ENCODE results near the gene CCDC15.
"Not testable (repeated sequence)": the region's sequence is repeated elsewhere in the genome, so short reads cannot be mapped to it uniquely, and the experiment has no call there.

Gene CCDC15

DNA sequence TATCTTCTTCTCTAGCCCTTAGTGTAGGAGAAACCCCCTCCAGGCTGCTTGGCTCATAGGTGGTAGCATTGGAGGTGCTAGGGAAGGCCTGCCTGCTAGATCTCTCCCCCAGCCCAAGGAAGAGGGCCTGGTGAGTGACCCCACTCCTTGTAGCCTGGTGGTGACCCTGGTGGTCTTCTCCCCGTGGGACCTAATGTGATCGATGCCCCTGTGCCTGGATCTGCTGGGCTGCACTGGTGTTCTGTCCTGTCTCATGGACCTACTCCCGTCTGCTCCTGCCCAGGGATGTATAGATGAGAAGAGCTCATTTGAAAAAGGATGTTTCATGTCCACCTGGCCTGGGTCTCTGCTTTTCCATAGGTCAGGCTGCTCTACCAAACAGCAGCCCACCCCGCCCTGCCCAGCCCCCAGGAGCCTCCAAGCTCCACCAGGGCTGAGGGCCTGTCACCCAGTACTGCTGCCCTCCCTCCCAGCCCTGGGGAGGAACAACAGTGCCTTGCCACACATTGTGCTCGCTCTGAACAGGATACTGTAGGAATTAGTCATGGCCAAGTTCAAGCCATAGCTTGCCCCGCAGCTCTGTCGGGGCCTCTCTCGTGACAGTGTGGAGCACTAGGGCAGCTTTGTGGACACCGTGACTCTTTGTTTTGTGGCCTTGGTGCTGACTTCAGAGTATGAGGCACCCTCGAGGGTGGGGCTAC lies 128.8 kb downstream of the CCDC15 start:
- no peak for DNase-seq

DNA sequence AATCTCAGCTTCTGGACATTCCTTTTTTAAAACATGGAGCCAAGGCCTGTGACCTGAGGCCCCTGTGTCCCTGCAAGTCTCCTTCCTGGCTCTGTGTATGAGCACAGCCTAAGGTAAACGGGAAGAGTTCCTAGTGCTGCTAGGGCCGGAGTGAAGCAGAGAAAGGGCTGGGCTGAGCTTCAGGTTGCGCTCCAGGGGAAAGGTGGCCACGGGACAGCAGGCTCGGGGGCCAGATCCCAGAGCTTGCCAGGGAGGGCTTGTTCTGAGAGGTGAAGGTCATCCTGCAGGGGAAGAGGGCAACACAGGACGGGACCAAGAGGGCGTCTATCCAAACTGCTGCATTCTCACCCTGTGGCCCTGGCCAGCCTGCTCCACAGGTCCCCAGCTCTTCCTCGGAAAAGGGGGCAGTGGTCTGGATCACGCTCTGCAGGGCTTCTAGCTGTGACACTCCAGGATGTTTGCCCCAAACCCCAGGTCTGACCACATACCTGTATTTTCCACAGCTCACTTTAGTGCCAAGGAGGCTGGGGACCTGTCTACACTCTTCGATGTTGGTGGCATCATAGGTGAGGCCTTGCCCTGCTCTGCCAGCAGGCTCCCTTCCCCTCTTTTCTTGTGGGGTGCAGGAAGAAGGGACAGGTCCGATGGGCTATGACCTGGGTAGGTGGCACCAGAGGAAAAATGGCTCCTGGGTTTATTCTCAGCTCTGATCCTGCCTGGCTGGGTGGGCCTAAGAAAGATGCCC lies 129.5 kb downstream of the CCDC15 start:
- DNase-seq = no peak

DNA sequence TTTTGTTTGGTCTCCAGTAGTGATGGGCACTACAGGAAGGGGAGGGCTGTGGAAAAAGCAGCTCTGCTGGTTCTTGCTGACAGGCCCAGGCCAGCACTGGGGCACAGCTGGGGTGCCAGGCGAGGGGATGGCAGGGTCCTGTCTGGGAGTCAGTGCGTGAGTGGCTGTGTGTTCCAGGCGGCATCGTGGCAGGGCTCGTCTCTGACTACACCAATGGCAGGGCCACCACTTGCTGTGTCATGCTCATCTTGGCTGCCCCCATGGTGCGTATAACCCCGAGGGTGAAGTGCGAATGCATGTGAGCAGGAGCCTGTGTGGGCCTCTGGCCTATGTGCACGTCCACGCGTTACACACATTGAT lies 130.0 kb downstream of the CCDC15 start:
- no peak for DNase-seq

DNA sequence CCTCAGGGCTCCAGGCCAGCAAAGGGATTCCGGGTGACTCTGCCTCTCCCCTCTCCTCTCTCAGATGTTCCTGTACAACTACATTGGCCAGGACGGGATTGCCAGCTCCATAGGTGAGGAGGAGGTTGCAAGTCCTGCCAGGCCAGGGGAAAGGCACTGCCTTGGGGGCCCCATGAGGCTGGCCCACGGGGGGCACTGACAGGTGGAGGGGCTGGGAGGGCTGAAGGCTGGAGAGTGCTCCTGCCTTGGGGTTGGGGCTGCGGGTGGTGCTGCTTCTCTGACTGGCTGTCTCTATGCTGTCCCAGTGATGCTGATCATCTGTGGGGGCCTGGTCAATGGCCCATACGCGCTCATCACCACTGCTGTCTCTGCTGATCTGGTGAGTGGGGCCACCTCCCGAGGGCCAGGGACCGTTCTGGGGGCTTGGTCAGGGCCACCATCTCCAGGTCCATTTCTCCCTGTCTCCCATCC lies 130.8 kb downstream of the CCDC15 start:
- no peak for DNase-seq

DNA sequence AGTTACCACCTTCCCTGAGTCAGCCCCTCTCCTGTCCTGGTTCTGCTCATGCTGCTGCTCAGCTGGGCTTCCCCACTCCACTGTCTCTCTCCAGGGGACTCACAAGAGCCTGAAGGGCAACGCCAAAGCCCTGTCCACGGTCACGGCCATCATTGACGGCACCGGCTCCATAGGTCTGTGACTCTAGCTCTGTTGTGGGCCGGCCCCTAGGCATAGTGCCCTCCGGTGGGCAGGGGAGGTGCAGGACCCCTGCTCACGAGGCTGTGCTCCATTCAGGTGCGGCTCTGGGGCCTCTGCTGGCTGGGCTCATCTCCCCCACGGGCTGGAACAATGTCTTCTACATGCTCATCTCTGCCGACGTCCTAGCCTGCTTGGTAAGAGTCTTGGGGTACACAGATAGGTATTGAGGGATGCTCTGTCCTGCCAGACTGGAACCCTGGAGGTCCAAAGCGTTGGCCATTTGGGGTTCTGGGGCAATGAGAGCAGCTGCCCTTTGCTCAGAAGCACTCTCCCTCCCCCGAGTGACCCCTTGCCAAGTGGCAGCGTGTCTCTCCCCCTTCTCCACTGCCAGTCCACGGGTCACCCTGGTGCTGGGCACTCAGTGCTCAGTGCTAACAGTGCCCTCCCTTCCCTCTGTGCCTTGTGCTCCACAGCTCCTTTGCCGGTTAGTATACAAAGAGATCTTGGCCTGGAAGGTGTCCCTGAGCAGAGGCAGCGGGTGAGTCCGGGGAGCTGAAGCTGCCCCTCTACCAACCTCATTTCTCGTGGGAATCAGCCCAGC lies 131.5 kb downstream of the CCDC15 start:
- no peak for DNase-seq

DNA sequence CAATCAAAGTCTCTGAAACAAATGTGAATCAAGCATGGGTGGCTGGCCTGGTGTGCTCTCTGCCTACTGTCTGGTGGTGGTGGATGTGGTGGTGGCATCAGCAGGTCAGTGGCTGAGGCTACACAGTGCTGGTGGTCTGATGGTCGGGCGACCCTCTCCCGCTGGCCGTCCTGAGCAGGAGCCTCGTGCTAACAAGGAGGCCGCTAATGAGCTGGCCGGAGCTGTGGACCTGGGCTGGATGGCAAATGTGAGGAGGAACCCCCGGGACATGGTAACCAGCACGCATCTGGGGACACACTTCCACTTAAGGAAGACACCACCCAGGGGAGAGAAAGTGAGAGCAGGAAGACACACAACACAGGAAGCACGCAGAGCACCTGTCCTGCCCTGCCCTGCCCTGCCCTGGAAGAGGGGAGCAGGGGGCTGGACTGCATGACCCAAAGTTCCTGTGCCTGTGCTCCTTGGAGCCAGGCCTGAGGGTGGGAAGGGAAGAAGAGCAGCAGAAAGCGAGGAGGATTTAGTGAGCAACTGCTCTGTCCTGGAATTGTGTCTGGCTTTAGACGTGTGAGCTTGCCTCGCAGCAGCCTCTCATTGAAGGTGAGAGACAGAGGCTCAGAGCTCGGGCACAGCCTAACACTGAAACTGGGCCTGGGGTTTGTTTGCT lies 132.8 kb downstream of the CCDC15 start:
- DNase-seq = no peak

DNA sequence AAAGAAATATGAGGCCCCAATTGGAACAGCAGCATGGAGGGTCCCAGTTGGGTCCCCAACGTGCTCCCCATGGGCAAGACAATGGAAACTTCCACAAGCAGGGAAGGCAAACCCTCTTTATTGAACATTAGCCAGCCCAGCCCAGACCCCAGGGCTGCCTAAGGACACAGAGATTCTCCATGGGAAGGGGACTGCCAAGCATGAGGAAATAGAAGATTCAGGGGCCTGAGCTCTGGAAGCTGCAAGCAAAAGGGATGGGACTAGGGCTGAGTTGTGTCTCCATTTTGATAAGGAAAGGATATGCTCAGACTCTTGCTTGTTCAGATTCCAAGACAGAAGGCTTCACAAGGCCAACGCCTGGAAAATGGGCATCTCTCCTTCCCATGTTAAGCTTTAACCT lies 134.1 kb downstream of the CCDC15 start:
- DNase-seq = no peak

DNA sequence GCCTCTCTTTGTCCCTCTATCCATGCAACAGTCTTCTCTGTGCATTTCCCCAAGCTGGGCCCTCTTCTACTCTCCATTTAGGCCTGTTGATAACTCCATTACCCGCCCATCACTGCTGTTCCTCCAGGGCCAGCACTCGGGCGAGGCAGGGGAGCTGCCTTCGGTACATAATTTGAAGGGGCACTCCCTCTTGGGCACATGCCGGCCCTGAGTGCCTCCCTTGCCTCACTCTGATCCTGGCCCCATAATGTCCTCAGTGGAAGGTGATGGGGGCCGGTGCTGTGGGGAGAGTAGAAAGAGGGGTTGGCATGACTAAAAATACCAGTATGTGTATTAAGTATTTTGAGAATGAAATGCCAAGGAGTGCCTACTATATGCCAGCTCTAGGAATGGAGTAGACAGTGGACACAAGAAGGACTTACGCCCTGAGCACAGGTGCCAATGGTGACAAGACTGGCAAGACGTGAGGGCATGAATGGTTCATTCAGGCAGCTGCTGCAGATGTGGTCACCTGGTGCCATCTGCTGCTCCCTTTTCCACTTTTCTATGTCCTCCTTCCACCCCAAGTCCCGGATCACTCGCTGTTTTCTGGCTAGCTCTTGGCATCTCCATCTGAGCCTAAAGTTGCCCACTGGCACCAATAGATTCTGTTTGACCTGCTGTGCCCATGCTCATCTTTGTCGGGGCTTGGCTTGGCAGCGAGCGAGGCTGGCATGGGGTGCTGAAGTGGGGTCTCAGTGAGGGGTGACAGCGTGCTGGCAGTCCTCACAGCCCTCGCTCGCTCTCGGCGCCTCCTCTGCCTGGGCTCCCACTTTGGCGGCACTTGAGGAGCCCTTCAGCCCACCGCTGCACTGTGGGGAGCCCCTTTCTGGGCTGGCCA lies 134.8 kb downstream of the CCDC15 start:
- no peak for DNase-seq

DNA sequence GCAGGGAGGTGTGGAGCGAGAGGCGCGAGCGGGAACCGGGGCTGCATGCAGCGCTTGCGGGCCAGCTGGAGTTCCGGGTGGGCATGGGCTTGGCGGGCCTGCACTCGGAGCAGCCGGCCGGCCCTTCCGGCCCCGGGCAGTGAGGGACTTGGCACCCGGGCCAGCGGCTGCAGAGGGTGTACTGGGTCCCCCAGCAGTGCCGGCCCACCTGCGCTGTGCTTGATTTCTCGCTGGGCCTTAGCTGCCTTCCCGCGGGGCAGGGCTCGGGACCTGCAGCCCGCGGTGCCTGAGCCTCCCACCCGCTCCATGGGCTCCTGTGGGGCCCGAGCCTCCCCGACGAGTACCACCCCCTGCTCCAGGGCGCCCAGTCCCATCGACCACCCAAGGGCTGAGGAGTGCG lies 135.5 kb downstream of the CCDC15 start:
- DNase-seq = not testable (repeated sequence)

DNA sequence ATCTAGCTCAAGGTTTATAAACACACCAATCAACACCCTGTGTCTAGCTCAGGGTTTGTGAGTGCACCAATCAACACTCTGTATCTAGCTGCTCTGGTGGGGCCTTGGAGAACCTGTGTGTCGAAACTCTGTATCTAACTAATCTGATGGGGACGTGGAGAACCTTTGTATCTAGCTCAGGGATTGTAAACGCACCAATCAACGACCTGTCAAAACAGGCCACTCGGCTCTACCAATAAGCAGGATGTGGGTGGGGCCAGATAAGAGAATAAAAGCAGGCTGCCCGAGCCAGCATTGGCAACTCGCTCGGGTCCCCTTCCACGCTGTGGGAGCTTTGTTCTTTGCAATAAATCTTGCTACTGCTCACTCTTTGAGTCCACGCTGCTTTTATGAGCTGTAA lies 136.1 kb downstream of the CCDC15 start:
- DNase-seq = not testable (repeated sequence)

DNA sequence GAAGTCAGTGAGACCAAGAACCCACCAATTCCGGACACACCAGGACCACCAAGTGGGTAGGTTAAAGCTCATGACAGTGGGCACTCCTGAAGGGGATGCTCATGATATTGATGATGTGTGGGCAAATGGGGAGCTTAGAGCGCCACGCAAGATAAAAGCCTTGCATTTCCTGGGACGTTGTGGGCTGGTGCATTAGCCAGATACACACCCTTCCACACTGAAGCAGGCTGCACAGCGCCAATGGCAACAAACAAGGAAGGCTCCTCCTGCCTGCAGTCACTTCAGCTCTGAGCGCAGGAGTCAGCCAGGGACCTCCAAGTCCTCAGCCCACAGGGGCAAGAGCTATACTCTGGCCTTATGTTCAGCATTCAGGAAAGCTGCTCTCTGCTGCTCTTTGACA lies 136.8 kb downstream of the CCDC15 start:
- DNase-seq = no peak
